WERI-Rb-1 (cell line): ENCODE results near the gene SCGB1C2.

Source experiments
- DNase-seq: peaks from one replicate; pipeline ENCODE4 v3.0.0-alpha.2; 2020
- H3K27ac ChIP-seq: fragments of 250-450 bp; sonication (Bioruptor Pico); 2 replicates; pipeline ENCODE4 v1.5.1; 2020; ENCODE audit warnings: mild to moderate bottlenecking, moderate library complexity
- H3K27me3 ChIP-seq: fragments of 250-450 bp; sonication (Bioruptor Pico); 2 replicates; pipeline ENCODE4 v1.5.1; 2021; ENCODE audit warnings: mild to moderate bottlenecking, low read depth, moderate library complexity; ENCODE audit not compliant: insufficient read depth, severe bottlenecking
- H3K36me3 ChIP-seq: fragments of 250-450 bp; sonication (Bioruptor Pico); 2 replicates; pipeline ENCODE4 v1.5.1; 2020; ENCODE audit warnings: mild to moderate bottlenecking, moderate library complexity
- H3K4me3 ChIP-seq: 2 replicates; pipeline ENCODE4 v1.5.1; 2011; ENCODE audit warnings: low read depth, mild to moderate bottlenecking, control low read depth, low read length
- H3K9me3 ChIP-seq: fragments of 250-450 bp; sonication (Bioruptor Pico); 2 replicates; pipeline ENCODE4 v1.5.1; 2021; ENCODE audit warnings: mild to moderate bottlenecking, moderate library complexity; ENCODE audit not compliant: severe bottlenecking
- TF ChIP-seq, protein P1 (sequence below): IDR thresholded peaks from 2 replicates; pipeline ENCODE4 v1.5.1; 2011; ENCODE audit warnings: low read depth, mild to moderate bottlenecking, control low read depth, inconsistent platforms, low read length

Gene SCGB1C2

DNA sequence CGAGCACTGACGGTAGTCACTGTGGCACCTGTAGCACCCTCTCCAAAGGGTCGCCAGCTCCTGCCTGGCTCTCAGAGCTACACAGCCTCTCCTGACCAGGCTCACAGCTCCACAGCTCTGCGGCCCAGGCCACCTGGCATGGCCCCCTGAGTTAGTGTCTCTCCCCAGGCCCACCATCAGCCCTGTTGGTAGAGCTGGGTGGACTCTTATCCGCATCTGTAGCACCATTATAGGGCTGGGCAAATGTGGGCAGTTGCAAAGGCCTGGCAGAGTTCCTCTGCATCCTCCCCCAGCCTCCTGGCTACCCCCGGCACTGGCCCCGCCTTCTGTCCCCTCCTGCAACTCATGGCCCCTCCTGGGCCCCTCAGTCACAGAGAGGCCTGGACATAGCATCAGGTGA is 18.2 kb downstream of the SCGB1C2 start:
- H3K27ac ChIP-seq = no peak overlapping the region
- no peaks in the 10 kb centered on the region for H3K27me3 ChIP-seq
- H3K4me3 ChIP-seq = no peak overlapping the region
- H3K36me3 ChIP-seq = peaks cover 80% of the 10 kb centered on the region
- TF ChIP-seq, protein P1, sequence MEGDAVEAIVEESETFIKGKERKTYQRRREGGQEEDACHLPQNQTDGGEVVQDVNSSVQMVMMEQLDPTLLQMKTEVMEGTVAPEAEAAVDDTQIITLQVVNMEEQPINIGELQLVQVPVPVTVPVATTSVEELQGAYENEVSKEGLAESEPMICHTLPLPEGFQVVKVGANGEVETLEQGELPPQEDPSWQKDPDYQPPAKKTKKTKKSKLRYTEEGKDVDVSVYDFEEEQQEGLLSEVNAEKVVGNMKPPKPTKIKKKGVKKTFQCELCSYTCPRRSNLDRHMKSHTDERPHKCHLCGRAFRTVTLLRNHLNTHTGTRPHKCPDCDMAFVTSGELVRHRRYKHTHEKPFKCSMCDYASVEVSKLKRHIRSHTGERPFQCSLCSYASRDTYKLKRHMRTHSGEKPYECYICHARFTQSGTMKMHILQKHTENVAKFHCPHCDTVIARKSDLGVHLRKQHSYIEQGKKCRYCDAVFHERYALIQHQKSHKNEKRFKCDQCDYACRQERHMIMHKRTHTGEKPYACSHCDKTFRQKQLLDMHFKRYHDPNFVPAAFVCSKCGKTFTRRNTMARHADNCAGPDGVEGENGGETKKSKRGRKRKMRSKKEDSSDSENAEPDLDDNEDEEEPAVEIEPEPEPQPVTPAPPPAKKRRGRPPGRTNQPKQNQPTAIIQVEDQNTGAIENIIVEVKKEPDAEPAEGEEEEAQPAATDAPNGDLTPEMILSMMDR = no peak
- DNase-seq = no peak
- H3K9me3 ChIP-seq = no peaks in the 10 kb centered on the region

DNA sequence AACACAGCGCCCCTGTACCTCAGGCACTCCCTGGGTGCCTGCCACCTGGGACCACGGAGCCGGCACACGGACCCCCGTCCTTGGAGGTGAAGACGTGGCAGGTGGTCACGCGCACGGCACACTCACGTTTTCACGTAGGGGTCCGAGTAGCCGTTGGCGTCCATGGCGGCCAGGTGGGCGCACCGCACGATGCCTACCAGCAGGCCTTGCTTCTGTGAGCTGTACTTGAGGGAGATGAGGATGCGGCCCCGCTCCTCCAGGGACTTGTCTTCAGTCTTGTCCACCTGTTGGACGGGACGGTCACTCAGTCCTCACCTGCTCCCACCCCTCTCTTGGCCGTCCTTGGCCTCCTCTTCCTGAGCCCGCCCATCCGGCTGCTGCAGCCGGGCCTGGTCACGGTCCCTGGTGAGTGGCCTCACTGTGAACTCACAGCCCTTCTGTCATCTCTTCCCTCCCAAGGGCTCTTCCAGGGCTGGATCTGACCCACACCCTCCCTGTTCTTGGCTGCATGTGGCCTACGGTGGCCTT is 18.8 kb downstream of the SCGB1C2 start:
- Histone ChIP-seq H3K4me3 (no peak overlapping the region), H3K9me3 (no peaks in the 10 kb centered on the region), H3K27me3 (no peaks in the 10 kb centered on the region), H3K36me3 (peaks cover 80% of the 10 kb centered on the region), H3K27ac (no peak overlapping the region)
- DNase-seq = no peak
- TF ChIP-seq, protein P1 = no peak

DNA sequence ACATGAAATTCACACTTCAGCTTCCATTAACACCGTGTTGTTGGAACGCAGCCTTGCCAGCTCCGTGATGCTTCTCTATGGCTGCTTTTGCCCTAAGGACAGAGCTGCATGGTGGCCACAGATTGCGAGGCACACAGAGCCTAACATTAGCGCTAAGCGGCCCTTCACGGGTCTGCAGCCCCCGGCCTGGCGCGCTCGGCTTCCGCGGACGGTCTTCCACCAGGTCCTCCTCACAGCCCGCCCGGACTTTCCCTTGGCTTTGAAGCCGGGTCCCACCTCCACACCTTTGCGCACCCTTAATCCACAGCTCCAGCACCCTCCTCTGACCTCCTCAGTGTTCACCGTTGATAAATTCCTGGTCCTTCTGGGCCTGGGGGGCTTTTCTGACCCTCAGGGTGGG is 19.6 kb downstream of the SCGB1C2 start:
- TF ChIP-seq, protein P1 = no peak
- no peaks in the 10 kb centered on the region for H3K9me3 ChIP-seq

DNA sequence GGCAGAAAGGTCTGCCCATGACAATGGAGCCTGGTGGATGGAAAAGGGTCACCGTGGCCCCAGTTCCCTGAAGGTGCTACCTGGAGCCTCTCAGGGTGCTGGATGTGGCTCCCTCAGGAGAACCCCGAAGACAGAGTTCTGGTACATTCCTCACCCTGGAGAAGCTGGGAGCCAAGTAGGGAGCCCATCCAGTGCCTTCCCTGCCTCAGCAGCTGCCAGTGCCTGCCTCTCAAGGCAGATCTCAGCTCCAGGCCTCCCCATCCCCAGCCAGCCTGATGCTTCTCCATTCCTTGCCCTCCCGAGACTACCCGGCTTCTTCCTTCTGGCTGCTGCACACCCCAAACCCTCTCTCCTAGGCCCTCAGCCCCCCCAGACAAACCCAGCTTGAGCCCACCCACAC is 20.5 kb downstream of the SCGB1C2 start:
- H3K4me3 ChIP-seq = no peak overlapping the region
- no peaks in the 10 kb centered on the region for H3K27me3 ChIP-seq
- DNase-seq = no peak
- H3K27ac ChIP-seq = no peak overlapping the region
- H3K9me3 ChIP-seq = no peaks in the 10 kb centered on the region
- peaks cover 69% of the 10 kb centered on the region for H3K36me3 ChIP-seq
- TF ChIP-seq, protein P1 = no peak

More for the DNA sequence above, 19.6 kb downstream of the SCGB1C2 start:
- no peak overlapping the region for H3K27ac ChIP-seq
- H3K4me3 ChIP-seq = no peak overlapping the region
- H3K36me3 ChIP-seq = peaks cover 78% of the 10 kb centered on the region
- H3K27me3 ChIP-seq = no peaks in the 10 kb centered on the region
- DNase-seq = no peak

DNA sequence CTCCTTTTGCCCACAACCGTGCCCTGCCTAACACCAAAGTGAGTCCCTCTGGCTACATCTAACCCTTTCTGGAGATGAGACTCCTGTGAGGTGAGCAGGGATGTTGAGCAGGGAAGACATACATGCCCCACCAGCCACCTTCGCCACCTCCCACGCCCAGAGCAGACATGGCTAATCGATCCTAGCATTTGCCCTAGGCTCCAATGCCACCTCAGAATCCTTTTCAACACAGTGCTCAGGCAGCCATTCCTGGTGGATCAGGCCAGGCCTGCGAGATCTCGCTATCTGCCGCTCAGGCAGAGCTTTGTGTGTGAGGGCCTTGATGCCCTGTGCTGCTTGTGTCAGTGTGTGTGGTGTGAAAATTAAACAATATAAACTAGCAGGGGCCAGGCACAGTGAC is 21.0 kb downstream of the SCGB1C2 start:
- H3K36me3 ChIP-seq = peaks cover 67% of the 10 kb centered on the region
- TF ChIP-seq, protein P1 = no peak
- no peaks in the 10 kb centered on the region for H3K9me3 ChIP-seq
- no peak for DNase-seq
- no peaks in the 10 kb centered on the region for H3K27me3 ChIP-seq
- H3K4me3 ChIP-seq = no peak overlapping the region
- H3K27ac ChIP-seq = no peak overlapping the region

DNA sequence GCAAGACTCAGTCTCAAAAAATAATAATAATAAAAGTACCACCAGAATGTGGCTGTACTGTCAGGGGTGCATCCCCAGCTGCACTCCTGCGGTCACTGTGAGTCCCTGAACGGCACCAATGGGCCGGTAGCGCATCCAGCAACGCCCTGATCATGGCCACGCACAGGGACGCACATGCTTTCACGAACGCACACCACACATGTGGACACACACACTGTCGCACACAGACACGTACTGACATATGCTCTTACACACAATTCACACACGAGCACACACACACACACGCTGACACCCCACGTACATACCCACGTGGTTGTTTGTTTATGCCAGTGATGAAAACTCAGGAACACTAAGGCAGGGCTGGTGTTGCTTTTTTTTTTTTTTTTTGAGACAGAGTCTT is 22.2 kb downstream of the SCGB1C2 start:
- TF ChIP-seq, protein P1 = no peak
- Histone ChIP-seq H3K27me3 (no peaks in the 10 kb centered on the region), H3K27ac (no peak overlapping the region), H3K9me3 (no peaks in the 10 kb centered on the region), H3K36me3 (peaks cover 65% of the 10 kb centered on the region), H3K4me3 (no peak overlapping the region)
- DNase-seq = no peak
